Bone marrow (tissue), 2 donors: ENCODE measurements around the gene ANXA2.
A peak's percentile ranks its signal among the peaks of the same experiment; 100 is the strongest.
"Not testable (repeated sequence)": the region's sequence is repeated elsewhere in the genome, so short reads cannot be mapped to it uniquely, and the experiment has no call there.

ENCODE experiments used
- DNase-seq, 2 donors: peaks; one replicate each; lab custom pipeline; 2025; lab: John Stamatoyannopoulos, UW

The ANXA2 gene

DNA sequence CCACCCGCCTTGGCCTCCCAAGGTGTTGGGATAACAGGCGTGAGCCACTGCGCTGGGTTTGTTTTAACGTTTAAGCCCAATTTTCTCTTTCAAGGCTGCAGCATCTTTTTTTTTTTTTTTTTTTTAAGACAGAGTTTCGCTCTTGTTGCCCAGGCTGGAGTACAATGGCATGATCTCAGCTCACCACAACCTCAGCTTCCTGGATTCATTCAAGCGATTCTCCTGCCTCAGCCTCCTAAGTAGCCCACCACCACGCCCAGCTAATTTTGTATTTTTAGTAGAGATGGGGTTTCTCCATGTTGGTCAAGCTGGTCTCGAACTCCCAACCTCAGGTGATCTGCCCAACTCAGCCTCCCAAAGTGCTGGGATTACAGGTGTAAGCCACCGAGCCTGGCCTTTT lies 12.6 kb upstream of the ANXA2 start:
- DNase-seq: not testable (repeated sequence)

DNA sequence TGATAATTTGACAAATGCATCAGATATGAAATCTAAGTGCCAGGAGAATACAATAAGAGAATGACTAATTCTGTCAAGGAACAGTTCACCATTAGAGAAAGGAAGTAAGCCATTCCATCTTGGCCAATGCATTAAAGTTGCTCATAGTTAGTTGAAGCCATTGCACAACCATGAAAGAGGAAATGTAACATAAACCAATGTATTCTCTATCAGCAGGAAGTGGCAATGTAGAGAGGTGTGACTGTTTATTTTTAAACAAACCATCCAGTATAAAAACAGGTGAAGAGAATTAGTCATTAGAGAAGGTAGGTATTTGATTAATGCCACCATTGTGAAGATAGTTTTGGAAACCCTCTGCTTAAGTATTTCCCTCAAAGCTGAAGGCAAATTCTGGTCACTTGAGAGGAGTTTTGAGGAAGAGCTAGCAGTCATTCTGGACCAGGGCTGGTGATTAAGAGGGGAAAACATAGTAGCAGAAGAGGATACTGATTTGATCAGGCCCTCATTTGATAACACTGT lies 10.7 kb upstream of the ANXA2 start:
- DNase-seq: peak in 1 of 2 donors; percentile 45

- DNase-seq: no peak
Measured at GRCh38 chr15:60407415-60407805, 9.6 kb upstream of the ANXA2 start.

GRCh38 chr15:60406513-60407414 lies 9.0 kb upstream of the ANXA2 start:
- DNase-seq: no peak

DNA sequence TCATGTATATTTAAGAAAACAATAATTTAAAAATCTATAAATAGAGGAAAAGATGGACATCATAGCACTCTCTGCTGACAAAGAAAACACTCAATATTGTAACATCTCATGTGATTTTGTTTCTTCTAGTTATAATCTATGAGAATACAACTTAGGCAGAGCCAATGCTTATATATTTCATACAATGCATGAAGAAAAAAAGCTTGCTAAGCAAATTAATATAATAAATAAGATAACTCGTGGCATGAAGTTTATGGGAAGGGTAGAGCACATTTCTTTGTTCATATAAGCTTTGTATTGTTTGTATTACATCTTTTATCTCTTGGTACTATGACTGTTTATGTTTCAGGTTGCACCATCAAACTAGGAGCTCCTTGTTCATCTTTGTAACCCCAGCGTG lies 7.6 kb upstream of the ANXA2 start:
- DNase-seq: no peak

GRCh38 chr15:60404351-60404750 lies 6.6 kb upstream of the ANXA2 start:
- DNase-seq: not testable (repeated sequence)

DNA sequence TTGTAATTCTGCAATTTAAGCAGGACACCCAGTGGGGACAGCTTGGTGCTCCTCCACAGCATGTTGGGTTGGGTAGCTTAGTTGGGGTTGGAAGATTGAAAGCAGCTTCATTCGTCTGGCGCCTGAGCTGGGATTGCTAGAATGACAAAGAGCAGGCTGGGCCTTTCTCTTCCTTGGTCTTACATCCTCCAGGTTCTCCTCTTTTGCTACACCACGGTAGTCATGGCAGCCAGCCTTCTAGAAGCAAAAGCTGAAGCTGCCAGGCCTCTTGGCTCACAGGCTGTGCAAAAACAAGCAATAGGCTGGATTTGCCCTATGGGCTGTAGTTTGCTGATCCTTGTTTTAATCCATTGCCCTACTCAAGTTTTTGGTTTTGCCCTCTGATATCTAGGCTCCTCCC lies 3.2 kb upstream of the ANXA2 start:
- DNase-seq: no peak

DNA sequence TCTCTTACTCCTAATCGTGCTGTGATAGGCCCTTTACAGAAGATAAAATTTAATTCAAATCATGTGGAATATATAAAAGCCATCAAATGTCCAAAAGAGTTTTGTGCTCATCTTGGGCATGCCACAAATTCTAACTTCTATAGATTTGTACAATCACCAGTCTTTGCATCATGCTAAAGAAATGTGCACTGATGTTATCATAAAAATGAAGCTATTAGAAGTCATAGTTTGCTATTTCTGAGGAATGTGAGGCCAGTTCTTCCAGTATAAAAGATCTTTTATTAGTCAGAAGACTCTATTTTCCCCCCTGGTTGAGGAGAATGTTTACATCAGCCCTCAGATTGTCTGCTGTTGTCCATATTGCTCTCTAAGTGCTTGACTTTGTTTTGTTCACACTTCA lies 2.1 kb upstream of the ANXA2 start:
- DNase-seq: no peak

- DNase-seq: no peak
Measured at GRCh38 chr15:60399246-60399915, 1.6 kb upstream of the ANXA2 start.

GRCh38 chr15:60396958-60397771 lies 621 bp downstream of the ANXA2 start:
- DNase-seq: peak; percentile 36 to 81

- no peak for DNase-seq
Measured at GRCh38 chr15:60396560-60396957, 1.2 kb downstream of the ANXA2 start.

- DNase-seq: no peak
Measured at GRCh38 chr15:60396100-60396499, 1.7 kb downstream of the ANXA2 start.

DNA sequence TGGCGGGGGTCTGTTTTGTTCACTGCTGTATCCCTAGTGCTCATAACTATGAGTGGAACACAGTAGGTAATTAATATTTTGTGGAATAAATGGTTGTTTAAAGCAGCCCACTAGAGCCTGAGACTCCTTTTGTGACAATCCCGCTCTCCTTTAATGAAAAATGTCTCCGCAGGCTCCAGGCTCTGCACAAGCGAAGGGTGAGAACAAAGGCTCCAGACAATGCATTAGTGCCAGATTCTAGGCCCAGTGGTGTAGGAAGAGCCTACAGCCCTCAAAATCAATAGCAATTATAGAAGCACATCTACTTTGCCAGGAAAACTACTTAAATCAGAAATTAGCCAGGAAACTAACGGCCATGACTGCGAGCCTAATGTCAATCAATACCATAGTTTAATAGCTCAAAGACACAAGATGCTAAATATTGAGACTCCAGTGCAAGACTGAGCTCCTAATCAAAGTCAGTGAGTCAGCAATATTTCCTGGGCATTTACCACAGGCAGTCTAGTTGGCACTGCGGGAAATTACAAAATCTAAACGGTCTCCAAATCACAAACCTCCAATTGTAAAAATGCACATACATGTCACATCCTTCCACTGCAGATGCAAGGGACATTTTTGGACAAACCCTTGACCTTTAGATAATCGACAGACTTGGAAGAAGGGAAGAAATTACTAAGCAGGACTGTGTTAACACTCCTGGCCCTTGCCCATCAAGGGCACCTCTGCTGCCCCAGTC lies 2.3 kb downstream of the ANXA2 start:
- no peak for DNase-seq

DNA sequence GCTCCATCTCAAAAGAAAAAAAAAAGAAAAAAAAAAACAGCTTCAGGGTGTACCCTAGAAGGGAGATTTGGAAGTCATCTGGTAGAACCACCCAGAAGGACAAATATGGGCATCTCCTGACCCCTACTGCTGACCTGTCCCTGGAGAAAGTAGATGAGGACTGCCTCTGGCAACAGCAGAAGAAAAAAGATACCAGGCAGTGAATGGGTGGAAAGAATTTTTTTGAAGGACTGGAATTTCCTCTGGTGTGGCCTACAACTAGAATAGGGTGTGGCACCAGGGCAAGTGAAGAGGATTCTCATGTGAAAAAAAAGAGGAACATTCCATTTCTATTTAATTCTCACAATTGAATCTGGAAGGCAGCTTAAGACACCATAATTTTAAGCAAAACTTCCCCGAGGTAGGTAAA lies 3.1 kb downstream of the ANXA2 start:
- DNase-seq: no peak

DNA sequence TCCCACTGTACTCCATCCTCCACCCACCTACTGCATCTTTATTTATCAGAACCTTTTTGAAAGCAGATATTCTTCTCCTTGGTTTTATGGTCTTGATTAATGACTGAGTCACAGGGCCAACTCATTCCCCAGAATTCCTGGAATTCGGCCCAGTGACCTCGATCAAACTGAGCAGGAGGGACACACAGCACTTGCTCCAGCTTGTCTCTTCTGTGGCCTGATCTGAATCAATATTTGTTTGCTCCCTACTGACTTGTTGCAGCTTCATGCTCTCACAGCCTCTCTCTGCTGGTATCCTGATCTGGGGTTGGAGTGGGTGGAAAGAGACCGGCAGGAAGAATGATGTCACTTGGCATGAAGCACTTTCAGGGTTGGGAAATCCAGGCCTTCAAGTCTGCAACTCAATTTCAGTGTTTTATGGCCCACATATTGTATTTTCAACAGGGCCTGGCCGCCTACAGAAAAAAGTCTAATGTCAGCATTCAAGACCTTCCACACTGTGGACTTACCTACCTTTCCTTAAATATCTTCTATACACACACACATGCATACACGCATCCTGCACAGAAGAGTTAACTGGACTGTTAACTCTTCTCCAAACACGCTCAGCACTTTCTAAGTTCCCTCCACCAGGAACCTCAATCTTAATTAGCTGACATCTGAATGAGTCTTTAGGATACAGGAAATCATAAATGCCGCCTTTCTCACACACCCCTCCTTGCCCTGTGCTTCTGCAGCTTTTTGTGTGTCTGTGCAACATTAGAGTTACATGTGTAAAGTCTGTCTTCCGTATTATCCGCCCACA lies 4.6 kb downstream of the ANXA2 start:
- no peak for DNase-seq

DNA sequence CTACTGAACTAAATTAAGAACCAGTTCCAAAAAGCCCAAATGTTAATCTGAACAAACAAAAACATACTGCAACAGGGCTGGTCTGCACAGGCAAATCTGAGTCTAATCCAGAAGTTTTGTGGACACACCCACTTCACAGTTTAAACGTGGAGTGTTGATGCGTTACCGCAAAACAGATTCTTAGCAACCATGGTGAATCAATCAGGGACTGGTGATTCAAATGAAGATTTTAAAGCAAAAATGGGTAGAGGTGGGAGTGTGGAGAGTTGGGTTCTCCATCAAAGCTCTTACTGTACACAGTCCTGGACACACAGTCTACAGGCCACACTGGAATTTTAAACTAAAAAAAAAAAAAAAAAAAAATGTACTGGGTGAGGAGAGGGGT lies 5.2 kb downstream of the ANXA2 start:
- no peak for DNase-seq

DNA sequence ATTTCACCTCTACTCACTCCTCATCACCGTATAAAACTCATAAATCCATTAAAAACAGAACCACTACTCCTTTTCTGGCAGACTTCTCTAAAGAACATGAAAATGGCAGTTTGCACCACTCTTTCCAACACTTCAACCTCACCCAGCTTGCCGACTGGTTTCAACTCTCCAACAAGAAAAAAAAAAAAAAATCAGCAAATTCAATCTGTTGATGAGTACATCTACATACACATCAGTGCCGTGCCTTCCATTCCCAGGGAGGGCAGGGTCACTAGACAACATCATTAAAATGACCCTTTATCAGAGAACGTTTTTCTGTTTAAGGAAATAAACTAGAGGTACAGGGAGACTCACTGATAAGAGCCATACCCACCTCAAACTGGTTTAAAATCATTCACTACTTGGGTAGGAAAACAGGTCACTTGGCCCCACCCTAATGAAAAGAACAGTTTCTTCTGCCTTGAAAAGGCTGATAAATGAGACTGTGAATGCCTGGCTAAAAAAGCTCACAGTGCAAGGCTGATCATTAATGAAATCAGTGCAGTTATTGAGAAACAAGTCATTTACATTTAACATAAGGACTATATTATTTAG lies 6.0 kb downstream of the ANXA2 start:
- no peak for DNase-seq

DNA sequence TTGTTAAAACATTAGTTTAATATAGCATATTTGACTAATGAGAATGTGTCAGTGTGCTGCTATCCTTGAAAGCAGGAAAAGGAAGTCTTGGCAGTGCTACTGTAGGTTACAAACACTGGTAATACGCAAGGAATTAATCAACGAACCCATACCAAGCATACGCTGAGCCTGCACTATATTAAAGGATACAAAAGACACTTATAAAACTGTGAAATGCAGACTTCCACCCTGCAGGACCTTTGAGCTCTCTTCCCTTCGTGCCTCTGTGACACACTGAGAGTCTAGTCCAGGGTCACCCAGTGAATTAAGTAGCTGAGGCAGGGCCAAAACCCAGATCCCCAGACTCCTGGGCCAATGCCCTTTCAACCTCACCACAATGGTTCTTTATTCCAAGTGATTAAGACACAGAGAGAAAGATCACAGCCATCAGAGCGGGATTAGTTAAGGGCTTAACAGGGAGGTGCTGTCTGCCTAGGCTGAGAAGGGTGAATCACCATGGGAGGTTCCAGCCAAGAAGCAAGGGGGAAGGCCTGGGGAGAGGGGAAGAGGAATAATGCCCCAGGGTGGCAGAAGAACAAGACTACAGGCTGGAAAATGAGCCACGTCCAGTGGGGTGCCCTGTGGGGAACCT lies 6.8 kb downstream of the ANXA2 start:
- peak in 1 of 2 donors; percentile 8 for DNase-seq

DNA sequence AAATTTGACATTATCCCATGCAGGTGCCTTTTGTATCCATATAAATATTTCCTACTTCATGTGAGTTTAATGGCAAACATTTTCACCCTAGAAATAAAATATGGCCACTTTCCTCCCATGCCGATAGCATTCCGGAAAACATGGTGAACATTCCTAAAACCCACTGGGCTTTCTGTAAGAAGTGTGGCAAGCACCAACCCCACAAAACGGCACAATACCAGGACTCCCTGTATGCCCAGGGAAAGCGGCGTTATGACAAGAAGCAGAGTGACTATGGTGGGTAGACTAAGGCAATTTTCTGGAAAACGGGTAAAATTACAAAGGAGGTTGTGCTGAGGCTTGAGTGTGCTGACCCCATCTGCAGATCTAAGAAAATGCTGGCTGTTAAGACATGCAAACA lies 7.6 kb downstream of the ANXA2 start:
- DNase-seq: no peak
